GM18508 (cell line): ENCODE results near the gene CCDC197.
A peak's percentile ranks its signal among the peaks of the same experiment; 100 is the strongest.

Experiments used
- ATAC-seq: cut with Tn5 transposase; IDR thresholded peaks from one replicate; pipeline ENCODE4 v1.9.1; 2021; ENCODE audit warnings: moderate number of reproducible peaks; ENCODE audit not compliant: insufficient read depth, unreplicated experiment

The CCDC197 gene

GRCh38 chr14:94052199-94052598 lies 55.1 kb downstream of the CCDC197 start:
- no peak for ATAC-seq

GRCh38 chr14:94052662-94053061 lies 55.6 kb downstream of the CCDC197 start:
- no peak for ATAC-seq

- ATAC-seq: no peak
These were observed 57.3 kb downstream of the CCDC197 start for GRCh38 chr14:94054401-94054800.

GRCh38 chr14:94054936-94055335 lies 57.8 kb downstream of the CCDC197 start:
- ATAC-seq: no peak

GRCh38 chr14:94056579-94057308 lies 59.6 kb downstream of the CCDC197 start:
- peak; percentile 58 for ATAC-seq

- ATAC-seq: no peak
These were observed 61.1 kb downstream of the CCDC197 start for GRCh38 chr14:94058128-94058673.
